Nephron (organoid): ENCODE data around the gene SNTB2.
"Not testable (repeated sequence)": the region's sequence is repeated elsewhere in the genome, so short reads cannot be mapped to it uniquely, and the experiment has no call there.

Experiments
- H3K27ac Mint-ChIP-seq, 3 experiments: 2 replicates each; pipeline ENCODE4 v1.8.0; 2020; ENCODE audit warnings: mixed read lengths in 3 of 3, mild to moderate bottlenecking in 2 of 3, moderate library complexity in 1 of 3
- H3K27me3 Mint-ChIP-seq: 2 replicates; pipeline ENCODE4 v1.8.0; 2021; ENCODE audit warnings: low read depth, mild to moderate bottlenecking, moderate library complexity, mixed read lengths
- H3K36me3 Mint-ChIP-seq: 2 replicates; pipeline ENCODE4 v1.8.0; 2020; ENCODE audit warnings: low read depth, mixed read lengths
- H3K4me1 Mint-ChIP-seq: 2 replicates; pipeline ENCODE4 v1.8.0; 2020; ENCODE audit warnings: mixed read lengths
- H3K4me3 Mint-ChIP-seq, 3 experiments: 2 replicates each; pipeline ENCODE4 v1.8.0; 2020; ENCODE audit warnings: mild to moderate bottlenecking in 3 of 3, mixed read lengths in 3 of 3, moderate library complexity in 2 of 3
- H3K9me3 Mint-ChIP-seq: 2 replicates; pipeline ENCODE4 v1.8.0; 2020; ENCODE audit warnings: mixed read lengths
- TF ChIP-seq, protein P1 (sequence below), 3 experiments: fragments of 200-600 bp; sonication (generic); IDR thresholded peaks; one replicate each; pipeline ENCODE4 v1.5.0; 2021; ENCODE audit warnings: antibody characterized with exemption in 3 of 3; ENCODE audit not compliant: unreplicated experiment in 3 of 3

Gene SNTB2

DNA sequence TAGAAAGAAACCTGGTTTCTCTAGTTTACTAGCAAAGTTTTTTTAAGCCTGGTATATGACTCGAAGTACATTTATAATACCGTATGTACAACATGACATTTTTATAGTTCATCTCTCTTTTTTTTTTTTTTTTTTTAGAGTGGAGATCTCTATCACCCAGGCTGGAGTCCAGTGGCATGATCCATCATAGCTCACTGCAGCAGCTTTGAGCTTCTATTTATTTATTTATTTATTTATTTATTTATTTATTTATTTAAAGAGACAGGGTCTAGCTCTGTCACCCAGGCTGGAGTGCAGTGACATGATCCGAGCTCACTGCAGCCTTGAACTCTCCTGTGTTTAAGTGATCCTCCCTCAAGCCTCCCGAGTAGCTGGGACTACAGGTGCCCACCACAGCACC lies 98.3 kb downstream of the SNTB2 start:
- Mint-ChIP-seq H3K27ac (no peak overlapping the region), H3K9me3 (no peaks in the 10 kb centered on the region), H3K4me3 (no peak overlapping the region), H3K27me3 (no peaks in the 10 kb centered on the region), H3K36me3 (peaks cover 15% of the 10 kb centered on the region), H3K4me1 (no peaks in the 10 kb centered on the region)
- TF ChIP-seq, protein P1, sequence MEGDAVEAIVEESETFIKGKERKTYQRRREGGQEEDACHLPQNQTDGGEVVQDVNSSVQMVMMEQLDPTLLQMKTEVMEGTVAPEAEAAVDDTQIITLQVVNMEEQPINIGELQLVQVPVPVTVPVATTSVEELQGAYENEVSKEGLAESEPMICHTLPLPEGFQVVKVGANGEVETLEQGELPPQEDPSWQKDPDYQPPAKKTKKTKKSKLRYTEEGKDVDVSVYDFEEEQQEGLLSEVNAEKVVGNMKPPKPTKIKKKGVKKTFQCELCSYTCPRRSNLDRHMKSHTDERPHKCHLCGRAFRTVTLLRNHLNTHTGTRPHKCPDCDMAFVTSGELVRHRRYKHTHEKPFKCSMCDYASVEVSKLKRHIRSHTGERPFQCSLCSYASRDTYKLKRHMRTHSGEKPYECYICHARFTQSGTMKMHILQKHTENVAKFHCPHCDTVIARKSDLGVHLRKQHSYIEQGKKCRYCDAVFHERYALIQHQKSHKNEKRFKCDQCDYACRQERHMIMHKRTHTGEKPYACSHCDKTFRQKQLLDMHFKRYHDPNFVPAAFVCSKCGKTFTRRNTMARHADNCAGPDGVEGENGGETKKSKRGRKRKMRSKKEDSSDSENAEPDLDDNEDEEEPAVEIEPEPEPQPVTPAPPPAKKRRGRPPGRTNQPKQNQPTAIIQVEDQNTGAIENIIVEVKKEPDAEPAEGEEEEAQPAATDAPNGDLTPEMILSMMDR (IDR thresholded peaks at IDR 0.05; ENCODE audit: unreplicated experiment in 3 of 3), result no peak

DNA sequence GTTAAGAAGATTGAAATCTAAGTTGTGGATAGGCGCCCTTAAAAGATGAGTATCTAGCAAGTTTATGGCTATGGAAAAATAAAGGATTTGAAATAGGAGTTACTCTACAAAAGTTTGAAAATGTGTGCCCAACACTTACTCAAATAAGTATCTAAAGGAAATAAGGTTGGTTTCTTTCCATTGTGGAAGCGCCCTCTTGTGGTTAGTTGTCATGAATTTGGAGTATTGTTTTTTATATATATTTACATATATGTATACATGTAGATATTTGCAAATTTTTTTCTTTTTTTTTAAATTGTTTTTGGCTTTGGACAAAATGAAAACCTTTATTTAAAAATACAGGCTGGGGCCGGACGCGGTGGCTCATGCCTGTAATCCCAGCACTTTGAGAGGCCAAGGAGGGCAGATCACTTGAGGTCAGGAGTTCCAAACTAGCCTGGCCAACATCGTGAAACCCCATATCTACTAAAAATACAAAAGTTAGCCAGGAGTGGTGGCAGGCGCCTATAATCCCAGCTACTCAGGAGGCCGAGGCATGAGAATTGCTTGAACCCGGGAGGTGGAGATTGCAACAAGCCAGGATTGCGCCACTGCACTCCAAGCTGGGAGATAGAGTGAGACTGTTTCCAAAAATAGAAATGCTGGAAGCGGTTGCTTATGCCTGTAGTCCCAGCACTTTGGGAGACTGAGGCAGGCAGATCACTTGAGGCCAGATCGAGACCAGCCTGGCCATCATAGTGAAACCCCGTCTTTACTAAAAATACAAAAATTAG lies 100.2 kb downstream of the SNTB2 start:
- H3K36me3 Mint-ChIP-seq, result peaks cover 7% of the 10 kb centered on the region

GRCh38 chr16:69291657-69292056 lies 104.7 kb downstream of the SNTB2 start:
- H3K27ac Mint-ChIP-seq, H3K4me3 Mint-ChIP-seq, H3K36me3 Mint-ChIP-seq, H3K27me3 Mint-ChIP-seq, H3K4me1 Mint-ChIP-seq, H3K9me3 Mint-ChIP-seq: not testable (repeated sequence)

More for the DNA sequence above, 100.2 kb downstream of the SNTB2 start:
- Mint-ChIP-seq H3K4me3 (no peak overlapping the region), H3K9me3 (no peaks in the 10 kb centered on the region), H3K27me3 (no peaks in the 10 kb centered on the region), H3K27ac (peak overlapping the region in 1 of 3 experiments; percentile 64), H3K4me1 (no peaks in the 10 kb centered on the region)
- TF ChIP-seq, protein P1 (IDR thresholded peaks at IDR 0.05; ENCODE audit: unreplicated experiment in 3 of 3), result peak; percentile 65 to 82 (median 69)

GRCh38 chr16:69293401-69293800 lies 106.4 kb downstream of the SNTB2 start:
- Mint-ChIP-seq H3K4me3 (no peak overlapping the region), H3K4me1 (no peaks in the 10 kb centered on the region), H3K27me3 (no peaks in the 10 kb centered on the region), H3K36me3 (peaks cover 9% of the 10 kb centered on the region), H3K27ac (no peak overlapping the region), H3K9me3 (no peaks in the 10 kb centered on the region)
- TF ChIP-seq, protein P1 (IDR thresholded peaks at IDR 0.05; ENCODE audit: unreplicated experiment in 3 of 3), result no peak

DNA sequence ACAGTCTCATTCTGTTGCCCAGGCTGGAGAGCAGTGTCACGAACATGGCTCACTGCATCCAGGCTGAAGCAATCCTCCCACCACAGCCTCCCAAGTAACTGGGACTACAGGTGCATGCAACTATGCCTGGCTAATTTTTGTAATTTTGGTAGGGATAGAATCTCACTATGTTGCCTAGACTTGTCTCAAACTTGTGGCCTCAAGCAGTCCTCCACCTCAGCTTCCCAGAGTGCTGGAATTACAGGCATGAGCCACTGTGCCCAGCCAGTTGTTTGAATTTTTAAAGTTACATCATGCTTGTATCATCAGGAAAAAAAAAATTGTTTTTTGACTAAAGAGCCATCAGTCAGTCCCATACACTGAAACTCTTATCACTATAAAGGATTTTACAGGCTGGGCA lies 107.1 kb downstream of the SNTB2 start:
- Mint-ChIP-seq H3K4me3 (no peak overlapping the region), H3K36me3 (peaks cover 12% of the 10 kb centered on the region), H3K9me3 (no peaks in the 10 kb centered on the region), H3K27ac (no peak overlapping the region), H3K4me1 (no peaks in the 10 kb centered on the region), H3K27me3 (no peaks in the 10 kb centered on the region)
- TF ChIP-seq, protein P1 (IDR thresholded peaks at IDR 0.05; ENCODE audit: unreplicated experiment in 3 of 3), result no peak

DNA sequence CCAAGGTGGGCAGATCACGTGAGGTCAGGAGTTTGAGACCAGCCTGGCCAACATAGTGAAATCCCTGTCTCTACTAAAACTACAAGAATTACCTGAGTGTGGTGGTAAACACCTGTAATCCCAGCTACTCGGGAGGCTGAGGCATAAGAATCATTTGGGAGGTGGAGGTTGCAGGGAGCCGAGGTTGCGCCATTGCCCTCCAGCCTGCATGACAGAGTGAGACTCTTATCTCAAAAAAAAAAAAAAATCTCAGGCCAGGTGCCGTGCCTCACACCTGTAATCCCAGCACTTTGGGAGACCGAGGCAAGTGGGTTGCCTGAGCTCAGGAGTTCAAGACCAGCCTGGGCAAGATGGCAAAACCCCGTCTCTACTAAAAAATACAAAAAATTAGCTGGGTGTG lies 109.8 kb downstream of the SNTB2 start:
- H3K36me3 Mint-ChIP-seq, result peaks cover 28% of the 10 kb centered on the region
- H3K4me1 Mint-ChIP-seq, H3K9me3 Mint-ChIP-seq, H3K4me3 Mint-ChIP-seq, H3K27ac Mint-ChIP-seq, H3K27me3 Mint-ChIP-seq: not testable (repeated sequence)

DNA sequence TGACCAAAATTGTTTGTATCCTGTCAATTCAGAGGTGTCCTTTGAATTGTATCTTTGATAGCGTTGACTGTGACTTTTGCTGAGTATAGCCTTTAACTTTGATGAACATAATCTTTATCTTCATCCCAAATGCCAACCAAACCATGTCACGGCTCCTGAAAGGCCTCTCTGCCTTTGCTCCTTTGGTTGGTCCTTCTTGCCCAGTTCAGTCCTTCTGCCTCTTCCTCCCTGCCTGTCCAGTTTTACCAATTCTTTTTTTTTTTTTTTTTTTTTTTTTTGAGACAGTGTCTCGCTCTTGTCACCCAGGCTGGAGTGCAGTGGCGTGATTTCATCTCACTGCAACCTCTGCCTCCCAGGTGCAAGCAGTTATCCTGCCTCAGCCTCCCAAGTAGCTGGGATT lies 111.3 kb downstream of the SNTB2 start:
- H3K9me3 Mint-ChIP-seq, result no peaks in the 10 kb centered on the region
- no peaks in the 10 kb centered on the region for H3K27me3 Mint-ChIP-seq
- TF ChIP-seq, protein P1 (IDR thresholded peaks at IDR 0.05; ENCODE audit: unreplicated experiment in 3 of 3), result no peak
- no peak overlapping the region for H3K27ac Mint-ChIP-seq
- no peaks in the 10 kb centered on the region for H3K4me1 Mint-ChIP-seq
- H3K36me3 Mint-ChIP-seq, result peaks cover 34% of the 10 kb centered on the region
- no peak overlapping the region for H3K4me3 Mint-ChIP-seq
